Inflammatory macrophage (primary cell): ENCODE data around the gene HSDL1.
A peak's percentile ranks its signal among the peaks of the same experiment; 100 is the strongest.
"Not testable (repeated sequence)": the region's sequence is repeated elsewhere in the genome, so short reads cannot be mapped to it uniquely, and the experiment has no call there.

Experiments used
- DNase-seq, 2 donors: peaks; one replicate each; pipeline ENCODE4 v3.0.0-alpha.2; 2020 to 2022

The HSDL1 gene

GRCh38 chr16:84138824-84139627 is 6.0 kb downstream of the HSDL1 start:
- no peak for DNase-seq

- DNase-seq: no peak
Observed at GRCh38 chr16:84138500-84138823, 6.5 kb downstream of the HSDL1 start.

GRCh38 chr16:84137769-84138357 is 7.1 kb downstream of the HSDL1 start:
- DNase-seq: no peak

- DNase-seq: no peak
Observed at GRCh38 chr16:84137287-84137686, 7.7 kb downstream of the HSDL1 start.

- no peak for DNase-seq
Observed at GRCh38 chr16:84136331-84137125, 8.4 kb downstream of the HSDL1 start.

GRCh38 chr16:84132527-84133285 is 12.3 kb downstream of the HSDL1 start:
- DNase-seq: peak in 1 of 2 donors; percentile 14

GRCh38 chr16:84131117-84131516 is 13.9 kb downstream of the HSDL1 start:
- DNase-seq: no peak

- DNase-seq: no peak
Observed at GRCh38 chr16:84124257-84125073, 20.5 kb downstream of the HSDL1 start.

GRCh38 chr16:84121007-84121406 is 24.0 kb downstream of the HSDL1 start:
- no peak for DNase-seq

GRCh38 chr16:84120023-84120422 is 25.0 kb downstream of the HSDL1 start:
- no peak for DNase-seq

- no peak for DNase-seq
Observed at GRCh38 chr16:84119368-84119767, 25.6 kb downstream of the HSDL1 start.

- not testable (repeated sequence) for DNase-seq
Observed at GRCh38 chr16:84118315-84118714, 26.7 kb downstream of the HSDL1 start.

GRCh38 chr16:84117494-84117843 is 27.5 kb downstream of the HSDL1 start:
- no peak for DNase-seq

- DNase-seq: peak; percentile 99
Observed at GRCh38 chr16:84116720-84117493, 28.1 kb downstream of the HSDL1 start, which contains the start of gene MBTPS1. MBTPS1 (minus strand) TSS chr16:84116942; CDS start chr16:84101783, 15,159 bp downstream.

- peak; percentile 10 to 37 for DNase-seq
Observed at GRCh38 chr16:84115919-84116719, 28.9 kb downstream of the HSDL1 start.

GRCh38 chr16:84111949-84112348 is 33.0 kb downstream of the HSDL1 start:
- not testable (repeated sequence) for DNase-seq

GRCh38 chr16:84111525-84111924 is 33.5 kb downstream of the HSDL1 start:
- DNase-seq: no peak

- no peak for DNase-seq
Observed at GRCh38 chr16:84110527-84110926, 34.5 kb downstream of the HSDL1 start.

- DNase-seq: peak; percentile 20 to 42
Observed at GRCh38 chr16:84109598-84110335, 35.2 kb downstream of the HSDL1 start.
